ENCODE measurements around the gene MAPK14. TPM values are rescaled to one million over a fixed set of nuclear protein-coding genes. Genes with fewer than 3 reads are reported as not detected.

MAPK14 gene
- total and polyA plus RNA-seq, 4 donors = 16.9 to 82.7 (median 35.9) TPM

GRCh38 chr6:36133912-36134311 is 106.3 kb downstream of the MAPK14 start (continued):
- no peak for TF ChIP-seq CTCF (IDR thresholded peaks at IDR 0.05; ENCODE audit: low read depth, low read length, missing input control)
- TF ChIP-seq ATF3 (IDR thresholded peaks at IDR 0.05) = no peak
- TF ChIP-seq MAX (IDR thresholded peaks at IDR 0.05) = no peak
- TF ChIP-seq RAD21 (IDR thresholded peaks at IDR 0.05) = no peak

- H3K27me3 ChIP-seq (ENCODE audit: control insufficient read depth in 4 of 4, insufficient read depth in 4 of 4, low read length in 3 of 4) = no peaks in the 10 kb centered on the region
- WGBS = 92% methylated on average over 13 of the region's 13 CpGs
- DNase-seq (ENCODE audit: low spot score) = no peak
- H3K36me3 ChIP-seq (ENCODE audit: control insufficient read depth in 4 of 4, insufficient read depth in 3 of 4, low read depth in 1 of 4, low read length in 3 of 4) = peaks cover 0 to 2% (median 0%) of the 10 kb centered on the region in 4 donors
- no peak overlapping the region for H3K9ac ChIP-seq (ENCODE audit: low read depth in 1 of 2, low read length in 2 of 2)
- H3K4me3 ChIP-seq (ENCODE audit: low read depth in 1 of 3, low read length in 3 of 3) = no peak overlapping the region
- no peak for TF ChIP-seq FOXA2 (IDR thresholded peaks at IDR 0.05)
- TF ChIP-seq FOXA1 (IDR thresholded peaks at IDR 0.05) = no peak
- no peak for TF ChIP-seq RXRA (IDR thresholded peaks at IDR 0.05)
- TF ChIP-seq HNF4A (conservative IDR thresholded peaks at IDR 0.05) = no peak
- no peak for TF ChIP-seq EGR1 (IDR thresholded peaks at IDR 0.05; ENCODE audit: low read depth in 2 of 2)
- no peak for TF ChIP-seq TAF1 (conservative IDR thresholded peaks at IDR 0.05)
- TF ChIP-seq ATF3 (IDR thresholded peaks at IDR 0.05) = no peak
- TF ChIP-seq SP1 (IDR thresholded peaks at IDR 0.05) = no peak
- no peak for TF ChIP-seq YY1 (IDR thresholded peaks at IDR 0.05)
- H3K9me3 ChIP-seq (ENCODE audit: control insufficient read depth in 4 of 4, low read length in 3 of 4) = no peaks in the 10 kb centered on the region
- peaks cover 4 to 13% (median 6%) of the 10 kb centered on the region in 4 donors for H3K4me1 ChIP-seq (ENCODE audit: control insufficient read depth in 4 of 4, insufficient read depth in 4 of 4, low read length in 3 of 4)
- H3K27ac ChIP-seq (ENCODE audit: low read depth in 1 of 2, low read length in 2 of 2) = no peak overlapping the region
Measured at GRCh38 chr6:36135053-36135731, 107.6 kb downstream of the MAPK14 start.

- 96% methylated on average over 2 of the region's 2 CpGs for WGBS
- TF ChIP-seq MAX (IDR thresholded peaks at IDR 0.05) = no peak
- Histone ChIP-seq H3K9ac (ENCODE audit: low read depth in 1 of 2, low read length in 2 of 2) (no peak overlapping the region), H3K36me3 (ENCODE audit: control insufficient read depth in 4 of 4, insufficient read depth in 3 of 4, low read depth in 1 of 4, low read length in 3 of 4) (peaks cover 0 to 2% (median 0%) of the 10 kb centered on the region in 4 donors), H3K4me1 (ENCODE audit: control insufficient read depth in 4 of 4, insufficient read depth in 4 of 4, low read length in 3 of 4) (peaks cover 0 to 7% (median 3%) of the 10 kb centered on the region in 4 donors), H3K27ac (ENCODE audit: low read depth in 1 of 2, low read length in 2 of 2) (no peak overlapping the region), H3K27me3 (ENCODE audit: control insufficient read depth in 4 of 4, insufficient read depth in 4 of 4, low read length in 3 of 4) (no peaks in the 10 kb centered on the region), H3K4me3 (ENCODE audit: low read depth in 1 of 3, low read length in 3 of 3) (no peak overlapping the region), H3K9me3 (ENCODE audit: control insufficient read depth in 4 of 4, low read length in 3 of 4) (no peaks in the 10 kb centered on the region)
- DNase-seq (ENCODE audit: low spot score) = no peak
Measured at GRCh38 chr6:36136034-36136433, 108.4 kb downstream of the MAPK14 start.

GRCh38 chr6:36136551-36136950 is 108.9 kb downstream of the MAPK14 start:
- Histone ChIP-seq H3K36me3 (ENCODE audit: control insufficient read depth in 4 of 4, insufficient read depth in 3 of 4, low read depth in 1 of 4, low read length in 3 of 4) (peaks cover 0 to 2% (median 0%) of the 10 kb centered on the region in 4 donors), H3K9me3 (ENCODE audit: control insufficient read depth in 4 of 4, low read length in 3 of 4) (no peaks in the 10 kb centered on the region), H3K27ac (ENCODE audit: low read depth in 1 of 2, low read length in 2 of 2) (no peak overlapping the region), H3K4me1 (ENCODE audit: control insufficient read depth in 4 of 4, insufficient read depth in 4 of 4, low read length in 3 of 4) (peaks cover 0 to 6% (median 2%) of the 10 kb centered on the region in 4 donors), H3K9ac (ENCODE audit: low read depth in 1 of 2, low read length in 2 of 2) (no peak overlapping the region), H3K4me3 (ENCODE audit: low read depth in 1 of 3, low read length in 3 of 3) (no peak overlapping the region), H3K27me3 (ENCODE audit: control insufficient read depth in 4 of 4, insufficient read depth in 4 of 4, low read length in 3 of 4) (no peaks in the 10 kb centered on the region)
- TF ChIP-seq HNF4A (conservative IDR thresholded peaks at IDR 0.05) = no peak
- TF ChIP-seq ZBTB33 (IDR thresholded peaks at IDR 0.05) = no peak
- TF ChIP-seq SP1 (IDR thresholded peaks at IDR 0.05) = no peak
- no peak for TF ChIP-seq RXRA (IDR thresholded peaks at IDR 0.05)
- 96% methylated on average over 12 of the region's 12 CpGs for WGBS
- DNase-seq (ENCODE audit: low spot score) = no peak
